ENCODE measurements around the gene EIF4E. TPM values are rescaled to one million over a fixed set of nuclear protein-coding genes. Genes with fewer than 3 reads are reported as not detected.
A peak's percentile ranks its signal among the peaks of the same experiment; 100 is the strongest.
"Not testable (repeated sequence)": the region's sequence is repeated elsewhere in the genome, so short reads cannot be mapped to it uniquely, and the experiment has no call there.

Gene EIF4E
- total RNA-seq, 1 experiment from 2014 or later, result 130 TPM

DNA sequence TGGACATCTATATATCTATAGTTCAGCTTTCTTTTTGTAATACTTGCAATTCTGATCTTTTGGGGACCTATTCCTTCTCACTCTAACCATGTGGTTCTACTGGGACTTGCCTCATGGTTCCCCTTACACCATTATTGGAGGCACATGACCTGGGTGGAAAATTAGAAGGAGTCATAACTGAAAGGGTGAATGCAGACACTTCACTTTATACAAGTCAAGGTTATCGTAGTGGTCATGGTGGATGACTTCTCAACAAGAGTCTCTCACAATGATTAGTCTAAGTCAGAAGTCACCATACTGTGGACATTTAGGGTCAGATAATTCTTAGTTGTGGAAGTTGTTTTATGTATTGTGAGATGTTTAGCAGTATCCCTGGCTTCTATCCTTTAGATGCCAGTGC is 10.5 kb upstream of the EIF4E start:
- no peak for DNase-seq
- Histone ChIP-seq H3K27ac (ENCODE audit: low read length) (no peak overlapping the region), H3K9me2 (replicated peaks; ENCODE audit: insufficient read depth, low read length) (no peaks in the 10 kb centered on the region), H3K9ac (ENCODE audit: low read length) (no peak overlapping the region), H3K36me3 (ENCODE audit: insufficient read depth, low read length) (no peaks in the 10 kb centered on the region), H3K4me3 (ENCODE audit: low read length) (no peak overlapping the region), H4K20me1 (ENCODE audit: insufficient read depth, low read depth, low read length) (no peaks in the 10 kb centered on the region), H3K4me2 (ENCODE audit: low read depth, low read length, poor library complexity, severe bottlenecking) (no peak overlapping the region), H2AFZ (ENCODE audit: low read length) (no peak overlapping the region), H3K4me1 (ENCODE audit: low read length) (peaks cover 15% of the 10 kb centered on the region), H3K27me3 (ENCODE audit: low read length) (no peaks in the 10 kb centered on the region), H3K9me3 (ENCODE audit: low read length) (no peaks in the 10 kb centered on the region), H3K79me2 (ENCODE audit: low read length) (no peaks in the 10 kb centered on the region)

DNA sequence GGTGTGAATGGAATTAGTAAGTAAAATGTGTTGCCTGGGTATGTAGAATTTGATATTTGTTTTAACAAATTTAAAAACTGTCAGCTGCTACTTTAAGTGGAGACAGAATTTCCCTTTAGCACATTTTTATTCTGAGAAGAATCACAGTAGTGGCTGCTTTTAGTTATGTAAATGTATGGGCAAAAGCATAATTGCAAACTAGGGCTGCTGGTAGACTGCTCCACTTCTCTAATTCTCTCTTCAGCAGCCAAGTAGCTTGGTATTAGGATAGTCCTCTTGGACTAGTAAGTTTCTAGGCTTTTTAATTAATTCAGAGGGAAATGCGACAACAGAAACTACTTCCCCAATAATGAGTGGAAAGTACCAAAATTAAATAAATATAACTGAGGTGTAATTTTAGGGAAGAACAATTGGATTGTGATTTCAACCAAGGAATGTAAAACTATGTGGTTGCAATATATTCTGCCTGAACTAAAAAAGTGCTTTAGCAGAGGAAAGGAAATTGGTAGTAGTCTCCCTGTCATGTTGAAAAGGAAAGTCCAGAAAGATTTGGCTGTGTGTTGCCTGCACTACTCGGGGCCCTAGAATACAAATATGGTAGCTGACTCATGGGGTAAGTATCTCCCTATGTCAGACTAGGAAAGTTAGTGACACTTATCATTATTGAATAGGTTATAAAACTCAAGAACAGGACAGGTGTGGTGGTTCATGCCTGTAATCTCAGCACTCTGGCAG is 9.2 kb upstream of the EIF4E start:
- Histone ChIP-seq H3K4me2 (ENCODE audit: low read depth, low read length, poor library complexity, severe bottlenecking) (peak overlapping the region; percentile 42), H3K9me3 (ENCODE audit: low read length) (no peaks in the 10 kb centered on the region), H3K9me2 (replicated peaks; ENCODE audit: insufficient read depth, low read length) (no peaks in the 10 kb centered on the region), H3K27me3 (ENCODE audit: low read length) (no peaks in the 10 kb centered on the region), H4K20me1 (ENCODE audit: insufficient read depth, low read depth, low read length) (no peaks in the 10 kb centered on the region), H3K79me2 (ENCODE audit: low read length) (no peaks in the 10 kb centered on the region), H3K9ac (ENCODE audit: low read length) (0 out of 2 replicates have a peak overlapping the region, but pooled peaks have one; percentile 19), H3K4me1 (ENCODE audit: low read length) (peaks cover 15% of the 10 kb centered on the region), H3K27ac (ENCODE audit: low read length) (peak overlapping the region; percentile 33; the same call in 1 of the 2 replicates), H3K36me3 (ENCODE audit: insufficient read depth, low read length) (no peaks in the 10 kb centered on the region), H2AFZ (ENCODE audit: low read length) (peak overlapping the region; percentile 39; the same call in 1 of the 2 replicates), H3K4me3 (ENCODE audit: low read length) (no peak overlapping the region)
- peak; percentile 62 for DNase-seq

DNA sequence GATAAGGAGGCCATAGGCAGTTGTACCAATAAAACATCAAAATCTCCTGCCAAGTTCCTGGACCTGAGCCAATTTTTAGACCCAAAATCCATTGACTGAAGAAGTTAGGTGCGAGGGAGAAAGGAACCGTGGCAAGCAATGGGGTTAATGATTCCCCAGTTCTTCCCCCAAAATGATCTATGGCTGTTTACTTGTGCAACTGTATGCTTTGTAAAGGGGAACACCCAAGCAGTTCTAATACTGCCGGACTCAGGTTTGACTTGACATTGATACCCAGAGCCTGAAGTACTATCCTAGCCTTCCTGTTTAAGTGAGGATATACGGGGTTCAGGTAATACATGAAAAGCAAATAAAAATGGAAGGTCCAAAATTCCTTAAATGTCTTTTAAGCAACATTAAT is 6.7 kb upstream of the EIF4E start:
- no peaks in the 10 kb centered on the region for H3K27me3 ChIP-seq (ENCODE audit: low read length)

DNA sequence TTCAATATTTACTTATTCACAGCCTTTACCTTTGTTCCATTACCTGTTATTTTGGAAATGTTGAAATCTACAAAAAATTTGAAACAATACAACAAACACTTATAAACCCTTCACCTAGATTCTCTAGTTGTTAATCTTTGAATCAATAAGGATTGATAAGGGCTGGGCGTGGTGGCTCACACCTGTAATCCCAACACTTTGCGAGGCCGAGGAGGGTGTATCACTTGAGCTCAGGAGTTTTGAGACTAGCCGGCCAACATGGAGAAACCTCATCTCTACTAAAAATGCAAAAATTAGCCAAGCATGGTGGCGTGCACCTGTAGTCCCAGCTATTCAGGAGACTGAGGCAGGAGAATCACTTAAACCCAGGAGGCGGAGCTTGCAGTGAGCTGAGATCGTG is 5.9 kb upstream of the EIF4E start:
- DNase-seq; H3K79me2 ChIP-seq (ENCODE audit: low read length); H3K27me3 ChIP-seq (ENCODE audit: low read length); H3K9me2 ChIP-seq (replicated peaks; ENCODE audit: insufficient read depth, low read length); H2AFZ ChIP-seq (ENCODE audit: low read length); H3K4me3 ChIP-seq (ENCODE audit: low read length); H3K27ac ChIP-seq (ENCODE audit: low read length); H3K4me2 ChIP-seq (ENCODE audit: low read depth, low read length, poor library complexity, severe bottlenecking); H4K20me1 ChIP-seq (ENCODE audit: insufficient read depth, low read depth, low read length); H3K36me3 ChIP-seq (ENCODE audit: insufficient read depth, low read length); H3K9me3 ChIP-seq (ENCODE audit: low read length); H3K9ac ChIP-seq (ENCODE audit: low read length): not testable (repeated sequence)
- H3K4me1 ChIP-seq (ENCODE audit: low read length), result peaks cover 30% of the 10 kb centered on the region

More for the DNA sequence above, 6.7 kb upstream of the EIF4E start:
- Histone ChIP-seq H2AFZ (ENCODE audit: low read length) (no peak overlapping the region), H3K79me2 (ENCODE audit: low read length) (no peaks in the 10 kb centered on the region), H3K4me3 (ENCODE audit: low read length) (no peak overlapping the region), H3K9me3 (ENCODE audit: low read length) (no peaks in the 10 kb centered on the region), H3K9ac (ENCODE audit: low read length) (no peak overlapping the region), H3K4me1 (ENCODE audit: low read length) (peaks cover 23% of the 10 kb centered on the region), H3K9me2 (replicated peaks; ENCODE audit: insufficient read depth, low read length) (no peaks in the 10 kb centered on the region), H3K36me3 (ENCODE audit: insufficient read depth, low read length) (no peaks in the 10 kb centered on the region), H4K20me1 (ENCODE audit: insufficient read depth, low read depth, low read length) (no peaks in the 10 kb centered on the region), H3K27ac (ENCODE audit: low read length) (no peak overlapping the region), H3K4me2 (ENCODE audit: low read depth, low read length, poor library complexity, severe bottlenecking) (no peak overlapping the region)
- DNase-seq, result no peak

DNA sequence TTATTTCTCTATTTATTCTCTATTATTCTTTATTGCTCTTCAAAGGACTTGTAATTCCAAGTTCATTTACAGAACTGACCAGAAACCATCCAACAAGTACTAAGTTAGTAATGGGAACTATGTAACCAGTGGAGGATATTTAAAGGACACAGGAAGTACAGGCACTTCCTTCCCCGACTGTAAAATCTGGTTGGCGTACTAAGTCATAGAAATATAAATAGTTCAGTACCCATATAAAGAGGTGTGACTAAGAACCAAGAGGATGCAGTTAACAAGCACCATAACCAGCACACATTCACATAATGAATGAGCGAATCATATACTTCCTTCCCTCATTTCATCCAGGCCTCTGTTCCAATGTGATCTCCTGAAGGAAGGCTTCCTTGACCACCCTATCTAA is 3.6 kb upstream of the EIF4E start:
- H3K9ac ChIP-seq (ENCODE audit: low read length), result no peak overlapping the region
- no peak overlapping the region for H3K4me2 ChIP-seq (ENCODE audit: low read depth, low read length, poor library complexity, severe bottlenecking)
- peak overlapping the region; percentile 63 for H2AFZ ChIP-seq (ENCODE audit: low read length)

DNA sequence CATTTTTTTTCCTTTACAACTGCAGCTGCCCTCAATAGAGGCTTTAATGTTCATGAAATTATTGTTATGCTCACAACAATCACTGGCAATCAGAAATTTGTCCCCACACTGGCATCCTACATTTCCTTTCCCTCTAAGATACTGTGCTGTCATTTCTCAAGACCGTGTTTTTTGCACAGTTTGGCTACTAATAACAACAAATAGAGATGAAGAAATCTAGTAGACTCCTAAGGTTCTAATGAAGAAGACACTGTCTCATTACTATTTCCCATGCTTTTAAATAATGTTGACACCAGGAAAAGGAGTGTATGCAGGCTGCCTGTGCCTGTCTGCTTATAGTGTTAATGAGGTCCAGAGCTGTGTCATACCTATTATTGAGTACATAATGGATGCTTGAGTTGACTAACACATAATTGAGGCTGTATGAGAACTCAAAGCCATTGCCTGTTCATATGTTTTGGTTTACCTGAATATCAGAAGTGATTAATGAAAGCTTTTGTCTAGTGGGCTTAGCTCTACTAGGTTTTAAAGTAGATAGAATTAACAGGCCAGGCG is 1.5 kb upstream of the EIF4E start:
- no peak for DNase-seq
- H3K79me2 ChIP-seq (ENCODE audit: low read length), result peaks cover 35% of the 10 kb centered on the region
- H3K9ac ChIP-seq (ENCODE audit: low read length), result peak overlapping the region; percentile 82

More for the DNA sequence above, 3.6 kb upstream of the EIF4E start:
- Histone ChIP-seq H3K4me3 (ENCODE audit: low read length) (no peak overlapping the region), H3K9me3 (ENCODE audit: low read length) (no peaks in the 10 kb centered on the region), H3K27ac (ENCODE audit: low read length) (no peak overlapping the region), H3K79me2 (ENCODE audit: low read length) (peaks cover 14% of the 10 kb centered on the region), H3K36me3 (ENCODE audit: insufficient read depth, low read length) (no peaks in the 10 kb centered on the region), H3K4me1 (ENCODE audit: low read length) (peaks cover 22% of the 10 kb centered on the region), H4K20me1 (ENCODE audit: insufficient read depth, low read depth, low read length) (no peaks in the 10 kb centered on the region), H3K27me3 (ENCODE audit: low read length) (no peaks in the 10 kb centered on the region), H3K9me2 (replicated peaks; ENCODE audit: insufficient read depth, low read length) (no peaks in the 10 kb centered on the region)
- DNase-seq, result peak; percentile 70

DNA sequence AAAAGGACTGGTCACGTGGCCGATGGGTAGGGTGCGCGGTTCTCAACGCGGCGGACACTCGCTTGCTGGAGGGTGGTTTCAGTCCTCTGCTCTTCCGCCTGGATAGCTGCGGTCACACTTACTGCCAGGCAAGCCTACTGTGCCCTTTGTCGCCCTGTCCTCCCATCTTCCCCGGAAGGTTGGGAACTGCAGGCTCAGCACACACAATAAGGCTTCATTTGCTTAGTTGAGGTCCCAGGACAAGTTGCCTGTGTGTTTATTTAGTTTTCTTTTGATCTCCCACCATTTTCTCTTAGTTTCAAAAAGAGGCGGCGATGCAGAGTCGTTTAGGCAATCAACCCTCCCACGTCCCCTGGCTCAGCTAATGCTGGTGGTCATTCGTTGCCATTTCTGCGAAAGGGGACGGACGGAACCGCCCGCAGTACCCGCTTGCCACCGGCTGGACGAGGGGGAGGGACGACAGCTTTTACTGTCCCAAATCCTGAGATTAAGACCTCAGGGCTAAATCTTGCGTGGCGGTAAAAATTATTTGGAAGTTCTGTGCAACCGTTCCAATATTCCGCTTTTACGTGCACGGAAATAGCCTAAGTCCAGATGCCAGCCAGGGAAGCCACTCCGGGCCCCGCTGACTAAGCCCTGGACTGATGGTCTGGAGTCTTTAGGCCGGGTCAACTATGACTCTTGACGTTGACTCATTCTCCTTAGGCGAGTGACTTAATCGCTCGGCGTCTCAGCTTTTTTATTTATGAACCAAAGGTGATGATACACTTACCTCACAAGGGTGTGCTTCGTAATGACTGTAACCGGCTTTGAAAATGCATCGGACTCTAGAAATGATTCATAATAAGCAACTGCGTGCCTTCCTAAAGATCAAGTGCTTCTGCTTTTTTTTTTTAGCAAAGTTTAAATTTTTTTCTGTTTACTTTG is 671 bp upstream of the EIF4E start:
- peak overlapping the region; percentile 82 for H3K9ac ChIP-seq (ENCODE audit: low read length)
- no peaks in the 10 kb centered on the region for H3K9me2 ChIP-seq (replicated peaks; ENCODE audit: insufficient read depth, low read length)
- no peaks in the 10 kb centered on the region for H3K27me3 ChIP-seq (ENCODE audit: low read length)
- H3K9me3 ChIP-seq (ENCODE audit: low read length), result no peaks in the 10 kb centered on the region
- H3K79me2 ChIP-seq (ENCODE audit: low read length), result peaks cover 43% of the 10 kb centered on the region
- peaks cover 35% of the 10 kb centered on the region for H3K4me1 ChIP-seq (ENCODE audit: low read length)
- DNase-seq, result peak; percentile 72
- H2AFZ ChIP-seq (ENCODE audit: low read length), result peak overlapping the region; percentile 77
- H3K4me3 ChIP-seq (ENCODE audit: low read length), result peak overlapping the region; percentile 78
- H3K36me3 ChIP-seq (ENCODE audit: insufficient read depth, low read length), result peaks cover 19% of the 10 kb centered on the region
- peak overlapping the region; percentile 54 for H3K27ac ChIP-seq (ENCODE audit: low read length)
- H3K4me2 ChIP-seq (ENCODE audit: low read depth, low read length, poor library complexity, severe bottlenecking), result peak overlapping the region; percentile 79
- peaks cover 8% of the 10 kb centered on the region for H4K20me1 ChIP-seq (ENCODE audit: insufficient read depth, low read depth, low read length)

More for the DNA sequence above, 1.5 kb upstream of the EIF4E start:
- Histone ChIP-seq H2AFZ (ENCODE audit: low read length) (peak overlapping the region; percentile 77; the same call in 1 of the 2 replicates), H4K20me1 (ENCODE audit: insufficient read depth, low read depth, low read length) (peaks cover 8% of the 10 kb centered on the region), H3K4me2 (ENCODE audit: low read depth, low read length, poor library complexity, severe bottlenecking) (peak overlapping the region; percentile 79), H3K9me2 (replicated peaks; ENCODE audit: insufficient read depth, low read length) (no peaks in the 10 kb centered on the region), H3K27me3 (ENCODE audit: low read length) (no peaks in the 10 kb centered on the region), H3K4me3 (ENCODE audit: low read length) (peak overlapping the region; percentile 78), H3K27ac (ENCODE audit: low read length) (peak overlapping the region; percentile 54; the same call in 1 of the 2 replicates), H3K4me1 (ENCODE audit: low read length) (peaks cover 29% of the 10 kb centered on the region), H3K36me3 (ENCODE audit: insufficient read depth, low read length) (peaks cover 11% of the 10 kb centered on the region), H3K9me3 (ENCODE audit: low read length) (no peaks in the 10 kb centered on the region)

DNA sequence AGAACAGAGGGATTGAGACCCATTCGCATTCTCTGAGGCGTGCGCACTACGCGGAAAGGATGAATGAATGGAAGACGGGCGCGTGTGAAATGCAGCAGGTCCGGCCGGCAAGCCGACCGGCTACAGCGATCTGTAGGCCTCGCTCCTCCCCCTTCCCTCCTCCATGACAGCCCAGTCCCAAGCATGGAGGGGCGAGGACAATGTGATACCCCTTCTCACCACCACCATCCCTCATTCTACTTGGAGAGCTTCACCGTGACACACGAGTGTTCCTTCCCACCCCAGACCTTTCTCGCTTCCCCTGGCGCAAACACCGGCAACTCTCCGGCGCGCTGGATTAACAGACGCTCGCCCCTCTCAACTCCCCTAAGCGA is 815 bp downstream of the EIF4E start:
- peak overlapping the region; percentile 100 for H3K4me3 ChIP-seq (ENCODE audit: low read length)
- peak overlapping the region; percentile 89 for H3K27ac ChIP-seq (ENCODE audit: low read length)
- no peaks in the 10 kb centered on the region for H3K9me3 ChIP-seq (ENCODE audit: low read length)
- peaks cover 58% of the 10 kb centered on the region for H3K79me2 ChIP-seq (ENCODE audit: low read length)
- peak overlapping the region; percentile 94 for H3K4me2 ChIP-seq (ENCODE audit: low read depth, low read length, poor library complexity, severe bottlenecking)
- H3K9me2 ChIP-seq (replicated peaks; ENCODE audit: insufficient read depth, low read length), result no peaks in the 10 kb centered on the region
- H3K9ac ChIP-seq (ENCODE audit: low read length), result peak overlapping the region; percentile 100
- no peaks in the 10 kb centered on the region for H3K27me3 ChIP-seq (ENCODE audit: low read length)
- H3K4me1 ChIP-seq (ENCODE audit: low read length), result peaks cover 39% of the 10 kb centered on the region
- H2AFZ ChIP-seq (ENCODE audit: low read length), result peak overlapping the region; percentile 78; the same call in 1 of the 2 replicates
- H3K36me3 ChIP-seq (ENCODE audit: insufficient read depth, low read length), result peaks cover 25% of the 10 kb centered on the region
- H4K20me1 ChIP-seq (ENCODE audit: insufficient read depth, low read depth, low read length), result peaks cover 11% of the 10 kb centered on the region
- peak; percentile 94 for DNase-seq

Data from Karpas-422 (cell line).